Uterus (tissue), 4 donors: Measurements from ENCODE around the gene ZFAND3. TPM values are rescaled to one million over a fixed set of nuclear protein-coding genes. Genes with fewer than 3 reads are reported as not detected.

ENCODE experiments used
- DNase-seq, 2 donors: peaks; one replicate each; pipeline ENCODE4 v3.0.0-alpha.2; 2019 to 2020
- H3K27ac ChIP-seq, 2 donors: fragments of 200-600 bp; sonication (generic); 1 replicate in 1 of 2; 2 replicates in 1 of 2; pipeline ENCODE4 v1.5.1; 2016 to 2018
- H3K27me3 ChIP-seq, 2 donors: fragments of 200-600 bp; sonication (generic); one replicate each; pipeline ENCODE4 v1.5.1; 2018 to 2019; ENCODE audit warnings: control low read depth in 1 of 2
- H3K36me3 ChIP-seq, 2 donors: fragments of 200-600 bp; sonication (generic); one replicate each; pipeline ENCODE4 v1.5.1; 2019; ENCODE audit warnings: control low read depth in 1 of 2
- H3K4me1 ChIP-seq, 2 donors: fragments of 200-600 bp; sonication (generic); one replicate each; pipeline ENCODE4 v1.5.1; 2018 to 2019; ENCODE audit warnings: control low read depth in 1 of 2
- H3K4me3 ChIP-seq, 2 donors: fragments of 200-600 bp; sonication (generic); 1 replicate in 1 of 2; 2 replicates in 1 of 2; pipeline ENCODE4 v1.5.1; 2018 to 2019; ENCODE audit warnings: mild to moderate bottlenecking in 1 of 2
- H3K9me3 ChIP-seq, 2 donors: fragments of 200-600 bp; sonication (generic); one replicate each; pipeline ENCODE4 v1.5.1; 2019; ENCODE audit warnings: control low read depth in 1 of 2
- POLR2A ChIP-seq, 2 donors: fragments of 450-650 bp; IDR thresholded peaks; one replicate each; pipeline ENCODE4 v1.6.1; 2016; ENCODE audit warnings: antibody characterized with exemption in 2 of 2, mild to moderate bottlenecking in 1 of 2, moderate library complexity in 1 of 2
- intact Hi-C: fragments of 100-400 bp; cut with DNase I; formaldehyde crosslinking; loops from one replicate; pipeline ENCODE4 v1.15.1; 2023; ENCODE audit warnings: low total_unique reads
- small RNA-seq: library from RNA; depleted of rRNA; stranded (forward); fragments of <200 nt; gene quantifications from one replicate; pipeline ENCODE3, GENCODE V24; 2016
- total RNA-seq, 4 donors: library from RNA; depleted of rRNA in 3 of 4; stranded (reverse); fragments of >200 nt in 3 of 4; gene quantifications; one replicate each; pipeline versions ENCODE4 v1.1.0 to v1.2.4, GENCODE V29; 2014 to 2023
- TF ChIP-seq, protein P1 (sequence below), 4 experiments: fragments of 200-600 bp in 2 of 4; fragments of 450-650 bp in 2 of 4; sonication (generic) in 2 of 4; IDR thresholded peaks; one replicate each; pipeline ENCODE4 v1.5.1; 2016 to 2019; ENCODE audit warnings: antibody characterized with exemption in 4 of 4, mild to moderate bottlenecking in 2 of 4, moderate library complexity in 1 of 4
- donor health status: DM: yes; HTN: yes; CAD: no.

Gene ZFAND3
- total RNA-seq, 4 donors from 2014 or later: 5.0 to 81.9 (median 54.6) TPM

DNA sequence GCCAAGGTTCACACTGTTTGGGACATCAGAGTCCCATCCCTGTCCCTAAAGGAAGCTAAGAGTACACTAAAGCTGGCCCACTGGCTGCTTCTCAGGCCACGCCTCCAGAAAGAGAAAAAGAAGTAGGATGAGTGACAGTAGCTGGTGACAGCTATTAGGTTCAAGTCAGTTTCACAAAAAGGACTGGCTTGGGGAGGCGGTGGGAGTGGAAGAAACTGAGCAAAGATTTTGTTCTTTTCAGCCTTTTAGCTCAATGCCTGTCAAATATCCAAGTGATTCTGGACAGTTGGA is 374.7 kb downstream of the ZFAND3 start:
- no peaks in the 10 kb centered on the region for H3K36me3 ChIP-seq
- H3K4me3 ChIP-seq: no peak overlapping the region
- H3K27ac ChIP-seq: no peak overlapping the region
- H3K4me1 ChIP-seq: no peaks in the 10 kb centered on the region
- DNase-seq: no peak
- no peaks in the 10 kb centered on the region for H3K9me3 ChIP-seq
- no peak for TF ChIP-seq POLR2A (IDR thresholded peaks at IDR 0.05)
- TF ChIP-seq, protein P1, sequence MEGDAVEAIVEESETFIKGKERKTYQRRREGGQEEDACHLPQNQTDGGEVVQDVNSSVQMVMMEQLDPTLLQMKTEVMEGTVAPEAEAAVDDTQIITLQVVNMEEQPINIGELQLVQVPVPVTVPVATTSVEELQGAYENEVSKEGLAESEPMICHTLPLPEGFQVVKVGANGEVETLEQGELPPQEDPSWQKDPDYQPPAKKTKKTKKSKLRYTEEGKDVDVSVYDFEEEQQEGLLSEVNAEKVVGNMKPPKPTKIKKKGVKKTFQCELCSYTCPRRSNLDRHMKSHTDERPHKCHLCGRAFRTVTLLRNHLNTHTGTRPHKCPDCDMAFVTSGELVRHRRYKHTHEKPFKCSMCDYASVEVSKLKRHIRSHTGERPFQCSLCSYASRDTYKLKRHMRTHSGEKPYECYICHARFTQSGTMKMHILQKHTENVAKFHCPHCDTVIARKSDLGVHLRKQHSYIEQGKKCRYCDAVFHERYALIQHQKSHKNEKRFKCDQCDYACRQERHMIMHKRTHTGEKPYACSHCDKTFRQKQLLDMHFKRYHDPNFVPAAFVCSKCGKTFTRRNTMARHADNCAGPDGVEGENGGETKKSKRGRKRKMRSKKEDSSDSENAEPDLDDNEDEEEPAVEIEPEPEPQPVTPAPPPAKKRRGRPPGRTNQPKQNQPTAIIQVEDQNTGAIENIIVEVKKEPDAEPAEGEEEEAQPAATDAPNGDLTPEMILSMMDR (IDR thresholded peaks at IDR 0.05): no peak
- intact Hi-C loops: no loop called here
- H3K27me3 ChIP-seq: no peaks in the 10 kb centered on the region

DNA sequence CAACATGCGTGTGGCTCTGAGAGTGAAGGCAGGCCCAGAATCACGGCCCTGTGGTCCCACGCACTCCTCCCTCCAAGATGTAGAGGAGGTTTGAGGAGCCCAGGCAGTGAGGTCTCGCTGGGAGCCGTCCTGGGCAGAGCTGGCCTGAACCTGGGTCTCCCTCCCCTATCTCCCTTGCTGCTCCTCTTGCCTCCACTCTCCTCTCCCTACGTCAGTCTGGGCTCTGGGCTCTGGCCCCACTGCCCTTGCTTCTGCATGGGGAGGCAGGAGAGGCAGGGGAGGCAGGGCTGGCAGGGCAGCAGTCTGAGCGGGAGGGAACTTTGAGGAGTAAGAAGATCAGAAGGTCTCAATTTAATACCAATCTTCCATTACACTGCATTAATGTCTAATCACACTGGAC is 375.1 kb downstream of the ZFAND3 start:
- H3K4me3 ChIP-seq: no peak overlapping the region
- no peaks in the 10 kb centered on the region for H3K4me1 ChIP-seq
- intact Hi-C loops: no loop called here
- TF ChIP-seq POLR2A (IDR thresholded peaks at IDR 0.05): no peak
- TF ChIP-seq, protein P1 (IDR thresholded peaks at IDR 0.05): no peak
- no peaks in the 10 kb centered on the region for H3K9me3 ChIP-seq
- no peak for DNase-seq
- no peaks in the 10 kb centered on the region for H3K36me3 ChIP-seq
- no peak overlapping the region for H3K27ac ChIP-seq
- no peaks in the 10 kb centered on the region for H3K27me3 ChIP-seq

DNA sequence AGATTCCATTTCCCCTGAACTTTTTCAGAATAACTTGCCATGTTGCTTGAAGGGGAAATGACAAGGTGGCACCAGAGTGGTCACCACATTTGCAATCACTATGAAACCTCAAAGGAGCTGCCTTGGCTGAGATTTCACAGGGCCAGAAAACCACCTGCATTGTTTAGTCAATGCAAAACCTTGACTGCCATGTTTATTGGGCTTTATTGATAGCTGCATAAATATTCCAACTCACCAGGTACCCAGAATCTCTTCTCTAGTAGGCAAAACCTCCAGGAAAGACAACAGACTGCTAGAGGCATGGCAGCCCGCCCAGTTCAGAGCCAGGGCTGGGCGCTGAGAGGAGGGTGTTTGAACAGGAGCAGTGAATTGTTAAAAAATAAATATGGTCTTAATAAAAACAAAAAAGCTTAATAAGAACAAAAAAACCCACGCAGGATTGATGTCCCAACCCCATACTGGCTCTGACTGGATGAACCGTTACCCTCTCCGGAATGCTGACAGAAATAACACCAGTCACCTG is 375.6 kb downstream of the ZFAND3 start:
- Histone ChIP-seq H3K36me3 (no peaks in the 10 kb centered on the region), H3K27me3 (no peaks in the 10 kb centered on the region), H3K4me1 (no peaks in the 10 kb centered on the region), H3K27ac (no peak overlapping the region), H3K4me3 (no peak overlapping the region), H3K9me3 (no peaks in the 10 kb centered on the region)
- DNase-seq: no peak
- TF ChIP-seq POLR2A (IDR thresholded peaks at IDR 0.05): no peak
- TF ChIP-seq, protein P1 (IDR thresholded peaks at IDR 0.05): no peak
- intact Hi-C loops: no loop called here

DNA sequence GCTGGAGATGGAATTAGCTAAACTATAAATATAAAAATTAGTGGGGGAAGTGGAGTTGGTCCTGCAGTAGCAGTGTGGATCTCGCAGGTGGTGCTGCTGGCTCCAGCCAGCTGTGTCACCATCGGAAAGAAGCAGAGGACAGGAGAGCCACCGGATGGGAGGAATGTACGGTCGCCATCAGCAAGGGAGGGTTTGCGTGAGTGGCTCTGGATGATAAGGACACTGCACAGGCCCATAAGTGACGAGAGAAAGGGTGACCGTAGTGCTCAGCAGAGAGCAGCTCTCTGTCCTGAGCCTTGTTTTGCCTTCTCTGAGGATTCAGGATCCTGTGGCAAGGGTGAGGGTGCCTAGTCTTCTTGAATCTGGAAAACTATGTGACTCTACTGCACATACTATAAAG is 378.7 kb downstream of the ZFAND3 start:
- Histone ChIP-seq H3K9me3 (no peaks in the 10 kb centered on the region), H3K36me3 (no peaks in the 10 kb centered on the region), H3K27me3 (no peaks in the 10 kb centered on the region), H3K4me3 (no peak overlapping the region), H3K27ac (no peak overlapping the region), H3K4me1 (no peaks in the 10 kb centered on the region)
- no peak for DNase-seq
- intact Hi-C loops: no loop called here
- TF ChIP-seq POLR2A (IDR thresholded peaks at IDR 0.05): no peak
- TF ChIP-seq, protein P1 (IDR thresholded peaks at IDR 0.05): no peak

Small RNAs within 50 kb of the gene (small RNA-seq; reads per million reads assigned to genes)
- gene RN7SL285P (not detected), gene RNU1-87P (not detected)

Other genes starting within 250 kb of the ZFAND3 start
- 10 to 100 TPM in 3 of 4 donors, 1 to 10 TPM in 1; 4.0 to 32.9 (median 18.1) TPM for gene MDGA1, start 121.8 kb upstream of the ZFAND3 start, total RNA-seq